Thyroid gland (tissue), 4 donors: ENCODE data around the gene SLC23A3. TPM values are rescaled to one million over a fixed set of nuclear protein-coding genes. Genes with fewer than 3 reads are reported as not detected.

Experiments used
- DNase-seq, 2 donors: peaks; one replicate each; pipeline ENCODE4 v3.0.0-alpha.2; 2019
- H3K27ac ChIP-seq, 3 donors: fragments of 200-600 bp; sonication (generic); 1 replicate in 2 of 3; 2 replicates in 1 of 3; pipeline ENCODE4 v1.5.1; 2016 to 2019; ENCODE audit warnings: mild to moderate bottlenecking in 1 of 3, moderate library complexity in 1 of 3
- H3K27me3 ChIP-seq: fragments of 200-600 bp; sonication (generic); one replicate; pipeline ENCODE4 v1.5.1; 2019
- H3K36me3 ChIP-seq, 2 donors: fragments of 200-600 bp; sonication (generic); one replicate each; pipeline ENCODE4 v1.5.1; 2016 to 2019
- H3K4me1 ChIP-seq, 2 donors: fragments of 200-600 bp; sonication (generic); one replicate each; pipeline ENCODE4 v1.5.1; 2017 to 2019
- H3K4me3 ChIP-seq, 3 donors: fragments of 200-600 bp; sonication (generic); replicated peaks in 1 of 3; 1 replicate in 2 of 3; 2 replicates in 1 of 3; pipeline ENCODE4 v1.5.1; 2016; ENCODE audit warnings: mild to moderate bottlenecking in 1 of 3
- H3K9me3 ChIP-seq: fragments of 200-600 bp; sonication (generic); one replicate; pipeline ENCODE4 v1.5.1; 2017
- CTCF ChIP-seq, 6 experiments: fragments of 200-600 bp in 3 of 6; fragments of 450-650 bp in 3 of 6; sonication (generic) in 3 of 6; IDR thresholded peaks; one replicate each; pipeline ENCODE4 v1.5.1; 2016 to 2019; ENCODE audit warnings: antibody characterized with exemption in 6 of 6, mild to moderate bottlenecking in 2 of 6, inconsistent platforms in 1 of 6, moderate library complexity in 1 of 6
- POLR2A ChIP-seq, 2 donors: fragments of 450-650 bp; IDR thresholded peaks; one replicate each; pipeline ENCODE4 v1.6.1; 2017; ENCODE audit warnings: antibody characterized with exemption in 2 of 2, mild to moderate bottlenecking in 2 of 2, moderate library complexity in 1 of 2
- WGBS, 2 donors: methylation state at CpG; one replicate each; pipeline ENCODE4 v1.1.5; 2017; 5-methylcytosine and 5-hydroxymethylcytosine counted together
- intact Hi-C: fragments of 100-400 bp; cut with DNase I; formaldehyde crosslinking; loops from one replicate; pipeline ENCODE4 v1.15.1; 2023
- total RNA-seq, 4 donors: library from RNA; depleted of rRNA; stranded (reverse); fragments of >200 nt; gene quantifications; one replicate each; pipeline ENCODE4 v1.2.3, GENCODE V29; 2016

The SLC23A3 gene
- total RNA-seq, 4 donors from 2014 or later = 1.1 to 3.9 (median 3.4) TPM

- no peaks in the 10 kb centered on the region for H3K9me3 ChIP-seq
- H3K4me3 ChIP-seq = peak overlapping the region in 2 of 3 donors; percentile 40 to 50
- H3K27me3 ChIP-seq = no peaks in the 10 kb centered on the region
- DNase-seq = no peak
- peaks cover 0 to 3% of the 10 kb centered on the region in 2 donors for H3K36me3 ChIP-seq
- intact Hi-C loops = loop anchor here (5.0 to 10.0 kb wide), 2 partner anchors 138 to 225 kb away; partner anchors contain the start of gene DNPEP
- WGBS, 2 donors = 11 to 14% methylated on average over 18 of the region's 18 CpGs
- TF ChIP-seq CTCF (IDR thresholded peaks at IDR 0.05) (no peak), POLR2A (IDR thresholded peaks at IDR 0.05) (no peak)
- H3K27ac ChIP-seq = peak overlapping the region; percentile 90 to 97 (median 93)
- peaks cover 4 to 11% of the 10 kb centered on the region in 2 donors for H3K4me1 ChIP-seq
These were observed 10.1 kb downstream of the SLC23A3 start for GRCh38 chr2:219159771-219160185.

- Histone ChIP-seq H3K27me3 (no peaks in the 10 kb centered on the region), H3K27ac (no peak overlapping the region), H3K9me3 (no peaks in the 10 kb centered on the region), H3K4me3 (no peak overlapping the region), H3K4me1 (peaks cover 4 to 11% of the 10 kb centered on the region in 2 donors), H3K36me3 (peaks cover 0 to 3% of the 10 kb centered on the region in 2 donors)
- TF ChIP-seq POLR2A (IDR thresholded peaks at IDR 0.05) (no peak), CTCF (IDR thresholded peaks at IDR 0.05) (no peak)
- DNase-seq = no peak
- WGBS, 2 donors = 89 to 91% methylated on average over 3 of the region's 3 CpGs
- intact Hi-C loops = loop anchor here (5.0 kb wide), 1 partner anchor 139 kb away; no protein-coding TSS in a partner anchor
These were observed 11.2 kb downstream of the SLC23A3 start for GRCh38 chr2:219158586-219158985.

- H3K4me1 ChIP-seq = peaks cover 4 to 11% of the 10 kb centered on the region in 2 donors
- peaks cover 0 to 3% of the 10 kb centered on the region in 2 donors for H3K36me3 ChIP-seq
- 82 to 89% methylated on average over 4 of the region's 4 CpGs for WGBS, 2 donors
- intact Hi-C loops = loop anchor here (5.0 kb wide), 1 partner anchor 139 kb away; no protein-coding TSS in a partner anchor
- TF ChIP-seq CTCF (IDR thresholded peaks at IDR 0.05) = no peak
- no peak for TF ChIP-seq POLR2A (IDR thresholded peaks at IDR 0.05)
- H3K27me3 ChIP-seq = no peaks in the 10 kb centered on the region
- H3K9me3 ChIP-seq = no peaks in the 10 kb centered on the region
- no peak for DNase-seq
- H3K27ac ChIP-seq = no peak overlapping the region
- no peak overlapping the region for H3K4me3 ChIP-seq
These were observed 11.8 kb downstream of the SLC23A3 start for GRCh38 chr2:219158025-219158424.

GRCh38 chr2:219157396-219157795 lies 12.4 kb downstream of the SLC23A3 start:
- TF ChIP-seq CTCF (IDR thresholded peaks at IDR 0.05) = no peak
- no peak for TF ChIP-seq POLR2A (IDR thresholded peaks at IDR 0.05)
- H3K36me3 ChIP-seq = peaks cover 0 to 3% of the 10 kb centered on the region in 2 donors
- WGBS, 2 donors = 79 to 82% methylated on average over 8 of the region's 8 CpGs
- intact Hi-C loops = loop anchor here (5.0 kb wide), 1 partner anchor 140 kb away; no protein-coding TSS in a partner anchor
- no peaks in the 10 kb centered on the region for H3K27me3 ChIP-seq
- no peak for DNase-seq
- no peaks in the 10 kb centered on the region for H3K9me3 ChIP-seq
- H3K4me1 ChIP-seq = peaks cover 4 to 11% of the 10 kb centered on the region in 2 donors
- no peak overlapping the region for H3K4me3 ChIP-seq
- no peak overlapping the region for H3K27ac ChIP-seq

- Histone ChIP-seq H3K36me3 (peaks cover 0 to 3% of the 10 kb centered on the region in 2 donors), H3K4me3 (no peak overlapping the region), H3K27ac (no peak overlapping the region), H3K4me1 (peaks cover 0 to 6% of the 10 kb centered on the region in 2 donors), H3K27me3 (no peaks in the 10 kb centered on the region), H3K9me3 (no peaks in the 10 kb centered on the region)
- peak; percentile 12 to 22 for DNase-seq
- TF ChIP-seq POLR2A (IDR thresholded peaks at IDR 0.05) = no peak
- peak in 5 of 6 experiments; percentile 33 to 67 (median 59) for TF ChIP-seq CTCF (IDR thresholded peaks at IDR 0.05)
- WGBS, 2 donors = 11 to 13% methylated on average over 4 of the region's 4 CpGs
- intact Hi-C loops = loop anchor here (5.0 kb wide), 1 partner anchor 142 kb away; no protein-coding TSS in a partner anchor
These were observed 14.7 kb downstream of the SLC23A3 start for GRCh38 chr2:219155054-219155644.
